Activated CD8-positive, alpha-beta memory T cell treated with anti-CD3 and anti-CD28 coated beads, Interleukin-2, amount 50 U/mL, for 4 hours (primary cell): Measurements from ENCODE around the gene RAD21L1.

Experiments
- DNase-seq: peaks from one replicate; pipeline ENCODE4 v3.0.0-alpha.2; 2020

RAD21L1 gene

GRCh38 chr20:1297486-1297885 lies 71.6 kb downstream of the RAD21L1 start:
- DNase-seq, result no peak

- DNase-seq, result no peak
Observed at GRCh38 chr20:1298166-1298565, 72.3 kb downstream of the RAD21L1 start.

DNA sequence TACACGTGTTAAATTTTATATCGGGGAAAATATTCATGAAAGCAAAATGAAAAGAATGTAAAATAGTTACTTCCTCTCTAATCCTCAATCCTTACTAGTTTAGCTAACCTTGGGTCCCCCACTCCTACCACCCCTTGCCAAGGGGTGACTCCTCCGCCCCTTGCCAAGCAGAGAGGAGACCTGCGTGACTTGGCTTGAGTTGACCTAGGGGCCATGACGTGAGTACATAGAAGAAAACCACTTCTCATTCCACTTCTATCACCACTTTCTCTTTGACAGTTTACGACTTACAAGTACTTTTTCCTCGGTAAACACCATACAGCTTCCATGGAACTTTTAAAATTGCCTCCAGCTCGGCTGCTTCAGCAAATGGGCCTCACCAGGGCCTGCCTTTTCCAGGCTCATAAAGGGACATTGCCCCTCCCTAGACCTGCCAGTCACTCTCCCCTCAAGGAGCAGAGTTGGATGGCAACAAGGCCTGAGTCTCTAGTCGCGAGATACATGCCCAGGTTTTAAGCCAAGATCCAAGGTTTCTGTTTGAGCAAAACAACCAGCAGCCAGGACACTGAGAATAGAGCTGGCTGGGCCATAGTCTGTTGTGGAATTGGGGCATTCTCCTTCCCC lies 73.2 kb downstream of the RAD21L1 start:
- DNase-seq, result no peak

GRCh38 chr20:1299522-1299921 lies 73.7 kb downstream of the RAD21L1 start:
- peak; percentile 36 for DNase-seq

DNA sequence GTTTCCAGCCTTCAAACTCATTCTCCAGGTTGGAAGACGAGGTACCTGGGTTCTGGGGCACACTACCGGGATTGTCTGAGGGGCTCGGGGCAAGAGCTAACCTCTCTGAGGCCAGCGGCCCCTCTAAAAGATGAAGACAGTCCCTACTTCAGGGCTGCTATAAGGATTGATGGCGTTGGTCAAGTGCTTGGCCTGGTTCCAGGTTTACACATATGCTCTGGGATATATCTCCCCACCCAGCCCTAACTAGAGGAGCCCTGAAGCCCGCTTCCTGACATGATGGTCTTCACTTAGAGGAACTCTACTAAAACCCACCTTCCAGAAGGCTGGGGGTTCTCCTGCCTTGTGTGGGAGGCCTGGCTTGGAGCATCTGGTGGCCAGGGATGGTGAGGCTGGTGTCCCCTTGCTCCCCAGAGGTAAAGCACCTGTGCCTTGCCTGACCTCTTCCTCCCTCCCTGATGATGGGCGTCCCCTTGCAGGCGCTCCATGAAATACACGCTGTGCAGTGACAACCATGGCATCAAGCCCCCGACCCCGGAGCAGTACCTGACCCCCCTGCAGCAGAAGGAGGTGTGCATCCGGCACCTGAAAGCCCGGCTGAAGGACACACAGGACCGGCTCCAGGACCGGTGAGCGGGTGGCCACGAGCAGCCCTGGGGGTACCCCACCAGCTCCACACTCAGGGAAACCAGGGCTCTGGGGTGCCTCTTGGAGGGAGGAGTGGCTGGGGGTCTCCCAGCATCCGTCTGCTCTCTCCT lies 74.4 kb downstream of the RAD21L1 start:
- DNase-seq, result no peak

- peak; percentile 60 for DNase-seq
Observed at GRCh38 chr20:1301031-1301529, 75.2 kb downstream of the RAD21L1 start.

GRCh38 chr20:1302685-1303541 lies 77.1 kb downstream of the RAD21L1 start:
- DNase-seq, result no peak

- DNase-seq, result no peak
Observed at GRCh38 chr20:1304710-1305515, 79.1 kb downstream of the RAD21L1 start.
